ENCODE results near the gene KCTD15.

The KCTD15 gene

GRCh38 chr19:33796164-33796875 is at the start of gene KCTD15:
Gene KCTD15 (plus strand): TSS chr19:33796870. CDS start chr19:33800455, 3,585 bp downstream.
- DNase-seq = peak; percentile 74

- DNase-seq = no peak
Observed at GRCh38 chr19:33747273-33747672, 49.4 kb upstream of the KCTD15 start.

- DNase-seq = no peak
Observed at GRCh38 chr19:33748231-33748630, 48.4 kb upstream of the KCTD15 start.

GRCh38 chr19:33749016-33749415 is 47.7 kb upstream of the KCTD15 start:
- DNase-seq = no peak

- DNase-seq = no peak
Observed at GRCh38 chr19:33749619-33750175, 47.0 kb upstream of the KCTD15 start.

GRCh38 chr19:33750587-33751435 is 45.9 kb upstream of the KCTD15 start:
- DNase-seq = no peak

- DNase-seq = no peak
Observed at GRCh38 chr19:33751436-33751770, 45.3 kb upstream of the KCTD15 start.

GRCh38 chr19:33752018-33752800 is 44.5 kb upstream of the KCTD15 start:
- DNase-seq = no peak

- no peak for DNase-seq
Observed at GRCh38 chr19:33752945-33753344, 43.7 kb upstream of the KCTD15 start.

- DNase-seq = no peak
Observed at GRCh38 chr19:33754361-33754760, 42.3 kb upstream of the KCTD15 start.

GRCh38 chr19:33755099-33756035 is 41.3 kb upstream of the KCTD15 start:
- no peak for DNase-seq

- DNase-seq = no peak
Observed at GRCh38 chr19:33756177-33756576, 40.5 kb upstream of the KCTD15 start.

- no peak for DNase-seq
Observed at GRCh38 chr19:33758541-33759013, 38.1 kb upstream of the KCTD15 start.

- DNase-seq = no peak
Observed at GRCh38 chr19:33759356-33759755, 37.3 kb upstream of the KCTD15 start.

GRCh38 chr19:33763633-33764371 is 32.9 kb upstream of the KCTD15 start:
- DNase-seq = no peak

GRCh38 chr19:33766623-33767022 is 30.0 kb upstream of the KCTD15 start:
- DNase-seq = no peak

GRCh38 chr19:33767898-33768413 is 28.7 kb upstream of the KCTD15 start:
- peak; percentile 68 for DNase-seq

- no peak for DNase-seq
Observed at GRCh38 chr19:33769208-33769607, 27.5 kb upstream of the KCTD15 start.

GRCh38 chr19:33770107-33770506 is 26.6 kb upstream of the KCTD15 start:
- no peak for DNase-seq

GRCh38 chr19:33771384-33772101 is 25.1 kb upstream of the KCTD15 start:
- peak; percentile 89 for DNase-seq
